HepG2 (cell line): ENCODE results near the gene NME8. TPM values are rescaled to one million over a fixed set of nuclear protein-coding genes. Genes with fewer than 3 reads are reported as not detected.
A peak's percentile ranks its signal among the peaks of the same experiment; 100 is the strongest.

ENCODE experiments used
- CCDC6 ChIP-seq: sonication (generic); formaldehyde crosslinking; IDR thresholded peaks from 2 replicates; pipeline ENCODE4 v1.8.1; 2022; ENCODE audit warnings: mild to moderate bottlenecking, missing genetic modification reagents, moderate library complexity
- FUBP1 ChIP-seq: sonication (generic); formaldehyde crosslinking; IDR thresholded peaks from 2 replicates; pipeline ENCODE4 v1.5.1; 2020; ENCODE audit warnings: missing genetic modification reagents, mild to moderate bottlenecking, borderline replicate concordance
- KDM5B ChIP-seq: sonication (generic); formaldehyde crosslinking; IDR thresholded peaks from 2 replicates; pipeline ENCODE4 v1.4.0; 2020; ENCODE audit warnings: missing genetic modification reagents, mild to moderate bottlenecking, borderline replicate concordance
- KDM6A ChIP-seq: IDR thresholded peaks from 2 replicates; pipeline ENCODE4 v1.6.1; 2016; ENCODE audit warnings: low read depth
- MED1 ChIP-seq: sonication (generic); formaldehyde crosslinking; IDR thresholded peaks from 2 replicates; pipeline ENCODE4 v1.4.0; 2020; ENCODE audit warnings: missing genetic modification reagents
- MEIS2 ChIP-seq: sonication (generic); formaldehyde crosslinking; IDR thresholded peaks from 2 replicates; pipeline ENCODE4 v1.9.0; 2021; ENCODE audit warnings: mild to moderate bottlenecking, missing genetic modification reagents
- POGK ChIP-seq: sonication (generic); formaldehyde crosslinking; conservative IDR thresholded peaks from 2 replicates; pipeline ENCODE4 v1.8.0; 2022; ENCODE audit warnings: mild to moderate bottlenecking, moderate library complexity, missing genetic modification reagents
- RNF2 ChIP-seq: fragments of 450-650 bp; conservative IDR thresholded peaks from 2 replicates; pipeline ENCODE4 v1.6.1; 2016; ENCODE audit warnings: low read depth
- SMYD3 ChIP-seq: sonication (generic); formaldehyde crosslinking; IDR thresholded peaks from 2 replicates; pipeline ENCODE4 v1.8.1; 2023; ENCODE audit warnings: mild to moderate bottlenecking, missing genetic modification reagents
- SSRP1 ChIP-seq: IDR thresholded peaks from 2 replicates; pipeline ENCODE4 v1.6.1; 2016; ENCODE audit warnings: control low read depth
- ZNF383 ChIP-seq: sonication (generic); formaldehyde crosslinking; IDR thresholded peaks from 2 replicates; pipeline ENCODE4 v1.4.0; 2020; ENCODE audit warnings: missing genetic modification reagents, mild to moderate bottlenecking, borderline replicate concordance
- ZNF468 ChIP-seq: sonication (generic); formaldehyde crosslinking; IDR thresholded peaks from 2 replicates; pipeline ENCODE4 v1.8.0; 2022; ENCODE audit warnings: mild to moderate bottlenecking, moderate library complexity, missing genetic modification reagents
- ZNF564 ChIP-seq: sonication (generic); formaldehyde crosslinking; IDR thresholded peaks from 2 replicates; pipeline ENCODE4 v1.8.1; 2023; ENCODE audit warnings: mild to moderate bottlenecking, missing genetic modification reagents
- ZNF720 ChIP-seq: sonication (generic); formaldehyde crosslinking; IDR thresholded peaks from 2 replicates; pipeline ENCODE4 v1.4.0; 2020; ENCODE audit warnings: missing genetic modification reagents
- polyA plus RNA-seq, 8 experiments: library from polyadenylated mRNA; depleted of rRNA in 3 of 8; stranded (reverse) in 7 of 8; unstranded in 1 of 8; fragments of >200 nt; fragmentation: Illumina TruSeq in 4 of 8; extraction: Trizol in 4 of 8; gene quantifications; 2 replicates each; pipeline versions ENCODE4 v1.2.1 to v1.2.3, GENCODE V29; 2011 to 2016; ENCODE audit warnings: low read depth in 4 of 8, missing spikeins in 1 of 8, mixed read lengths in 1 of 8; ENCODE audit not compliant: insufficient read depth in 1 of 8
- total RNA-seq, 5 experiments: library from RNA; depleted of rRNA; stranded (reverse); fragments of >200 nt; fragmentation: Illumina TruSeq; extraction: Trizol; gene quantifications; 2 replicates each; pipeline ENCODE4 v1.2.3, GENCODE V29; 2016; ENCODE audit warnings: low read depth in 1 of 5
- TF ChIP-seq, protein P1 (sequence below): sonication (generic); formaldehyde crosslinking; IDR thresholded peaks from 2 replicates; pipeline ENCODE4 v1.4.0; 2020; ENCODE audit warnings: mild to moderate bottlenecking, missing genetic modification reagents
- TF ChIP-seq, protein P2 (sequence below): sonication (generic); formaldehyde crosslinking; IDR thresholded peaks from 2 replicates; pipeline ENCODE4 v1.4.0; 2020; ENCODE audit warnings: mild to moderate bottlenecking, missing genetic modification reagents

The NME8 gene
- total and polyA plus RNA-seq, 2 of the 13 experiments (the other 11 are each of a cell fraction or from before 2014, with no cell fraction given), result not detected

DNA sequence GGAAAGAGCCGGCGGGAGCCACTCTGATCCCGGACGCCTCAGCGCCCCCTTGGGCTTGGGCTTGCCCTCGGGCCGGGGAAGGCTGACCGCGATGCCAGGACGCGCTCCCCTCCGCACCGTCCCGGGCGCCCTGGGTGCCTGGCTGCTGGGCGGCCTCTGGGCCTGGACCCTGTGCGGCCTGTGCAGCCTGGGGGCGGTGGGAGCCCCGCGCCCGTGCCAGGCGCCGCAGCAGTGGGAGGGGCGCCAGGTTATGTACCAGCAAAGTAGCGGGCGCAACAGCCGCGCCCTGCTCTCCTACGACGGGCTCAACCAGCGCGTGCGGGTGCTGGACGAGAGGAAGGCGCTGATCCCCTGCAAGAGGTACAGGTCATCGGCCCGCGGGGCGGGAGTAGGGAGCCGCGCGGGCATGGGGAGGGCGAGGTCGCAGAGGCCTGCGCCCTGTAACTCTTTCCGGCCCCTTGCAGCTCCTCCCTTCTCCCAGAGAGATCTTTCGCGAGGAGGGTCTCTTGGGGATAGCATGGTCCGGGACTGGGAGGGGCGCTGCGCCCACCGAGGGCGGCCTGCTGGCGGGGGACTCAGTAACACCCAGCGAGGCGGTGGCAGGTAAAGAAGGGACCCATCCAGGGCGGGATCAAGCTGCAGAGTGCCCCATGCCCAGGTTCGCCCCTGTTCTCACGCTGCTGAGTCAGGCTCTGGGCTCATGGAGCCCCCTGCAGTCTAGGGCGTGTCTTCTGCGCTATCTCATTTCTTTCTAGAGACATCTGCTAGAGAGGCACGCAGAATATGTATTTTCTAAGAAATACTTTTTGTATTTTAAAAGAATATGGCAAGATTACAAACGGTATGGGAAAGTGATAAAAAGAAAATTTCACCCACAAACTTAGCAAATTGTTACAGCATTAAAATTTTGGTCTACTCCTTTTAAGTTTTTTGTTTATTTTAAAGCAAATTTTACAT is 72.7 kb downstream of the NME8 start (continued):
- TF ChIP-seq, protein P1, sequence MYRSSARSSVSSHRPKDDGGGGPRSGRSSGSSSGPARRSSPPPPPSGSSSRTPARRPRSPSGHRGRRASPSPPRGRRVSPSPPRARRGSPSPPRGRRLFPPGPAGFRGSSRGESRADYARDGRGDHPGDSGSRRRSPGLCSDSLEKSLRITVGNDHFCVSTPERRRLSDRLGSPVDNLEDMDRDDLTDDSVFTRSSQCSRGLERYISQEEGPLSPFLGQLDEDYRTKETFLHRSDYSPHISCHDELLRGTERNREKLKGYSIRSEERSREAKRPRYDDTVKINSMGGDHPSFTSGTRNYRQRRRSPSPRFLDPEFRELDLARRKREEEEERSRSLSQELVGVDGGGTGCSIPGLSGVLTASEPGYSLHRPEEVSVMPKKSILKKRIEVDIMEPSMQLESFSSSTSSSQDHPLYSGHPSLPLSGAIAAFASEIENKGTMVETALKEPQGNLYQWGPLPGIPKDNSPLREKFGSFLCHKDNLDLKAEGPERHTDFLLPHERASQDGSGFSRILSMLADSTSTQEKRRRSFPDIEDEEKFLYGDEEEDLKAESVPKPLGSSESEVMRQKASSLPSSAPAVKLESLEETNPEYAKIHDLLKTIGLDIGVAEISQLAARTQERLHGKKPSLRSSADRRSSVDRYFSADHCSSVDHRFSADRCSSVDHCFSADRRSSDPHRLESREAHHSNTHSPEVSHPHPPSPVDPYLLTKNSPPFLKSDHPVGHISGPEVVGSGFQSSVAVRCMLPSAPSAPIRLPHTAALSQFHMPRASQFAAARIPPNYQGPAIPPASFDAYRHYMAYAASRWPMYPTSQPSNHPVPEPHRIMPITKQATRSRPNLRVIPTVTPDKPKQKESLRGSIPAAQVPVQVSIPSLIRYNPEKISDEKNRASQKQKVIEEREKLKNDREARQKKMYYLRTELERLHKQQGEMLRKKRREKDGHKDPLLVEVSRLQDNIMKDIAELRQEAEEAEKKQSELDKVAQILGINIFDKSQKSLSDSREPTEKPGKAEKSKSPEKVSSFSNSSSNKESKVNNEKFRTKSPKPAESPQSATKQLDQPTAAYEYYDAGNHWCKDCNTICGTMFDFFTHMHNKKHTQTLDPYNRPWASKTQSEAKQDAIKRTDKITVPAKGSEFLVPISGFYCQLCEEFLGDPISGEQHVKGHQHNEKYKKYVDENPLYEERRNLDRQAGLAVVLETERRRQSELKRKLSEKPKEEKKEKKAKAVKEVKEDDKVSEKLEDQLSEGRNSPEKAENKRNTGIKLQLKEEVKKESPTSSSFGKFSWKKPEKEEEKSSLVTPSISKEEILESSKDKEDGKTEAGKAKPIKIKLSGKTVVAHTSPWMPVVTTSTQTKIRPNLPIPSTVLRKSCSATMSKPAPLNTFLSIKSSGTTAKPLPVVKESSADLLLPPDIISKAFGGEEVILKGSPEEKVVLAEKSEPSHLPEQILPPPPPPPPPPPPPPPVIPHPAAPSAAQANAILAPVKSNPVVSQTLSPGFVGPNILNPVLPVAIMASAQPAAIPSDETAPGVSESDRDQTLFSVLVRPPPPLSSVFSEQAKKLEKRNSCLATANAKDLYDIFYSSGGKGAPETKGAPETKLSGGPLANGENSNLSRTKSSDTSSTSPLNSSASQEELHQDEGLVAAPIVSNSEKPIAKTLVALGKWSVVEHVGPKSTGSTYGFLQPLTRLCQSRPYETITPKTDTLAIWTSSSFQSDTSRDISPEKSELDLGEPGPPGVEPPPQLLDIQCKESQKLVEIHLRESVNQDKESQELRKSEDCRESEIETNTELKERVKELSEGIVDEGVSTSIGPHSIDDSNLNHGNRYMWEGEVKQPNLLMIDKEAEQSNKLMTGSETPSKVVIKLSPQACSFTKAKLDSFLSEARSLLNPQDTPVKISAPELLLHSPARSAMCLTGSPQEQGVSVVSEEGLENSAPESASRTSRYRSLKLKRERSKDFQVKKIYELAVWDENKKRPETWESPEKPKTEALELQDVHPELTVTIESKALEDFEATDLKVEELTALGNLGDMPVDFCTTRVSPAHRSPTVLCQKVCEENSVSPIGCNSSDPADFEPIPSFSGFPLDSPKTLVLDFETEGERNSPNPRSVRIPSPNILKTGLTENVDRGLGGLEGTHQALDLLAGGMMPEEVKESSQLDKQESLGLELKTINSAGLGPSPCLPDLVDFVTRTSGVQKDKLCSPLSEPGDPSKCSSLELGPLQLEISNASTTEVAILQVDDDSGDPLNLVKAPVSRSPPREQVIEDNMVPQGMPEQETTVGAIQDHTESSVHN (CRISPR knock-in tag), result 0 out of 2 replicates have a peak, but pooled peaks have one; percentile 24
- TF ChIP-seq, protein P2, sequence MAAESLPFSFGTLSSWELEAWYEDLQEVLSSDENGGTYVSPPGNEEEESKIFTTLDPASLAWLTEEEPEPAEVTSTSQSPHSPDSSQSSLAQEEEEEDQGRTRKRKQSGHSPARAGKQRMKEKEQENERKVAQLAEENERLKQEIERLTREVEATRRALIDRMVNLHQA (CRISPR knock-in tag), result no peak
- TF ChIP-seq ZNF383 (CRISPR knock-in tag) (0 out of 2 replicates have a peak, but pooled peaks have one; percentile 68), MED1 (CRISPR knock-in tag) (peak; percentile 26; the same call in 1 of the 2 replicates), KDM6A (no peak), ZNF564 (no peak), KDM5B (peak; percentile 95), ZNF468 (CRISPR knock-in tag) (no peak), RNF2 (0 out of 2 replicates have a peak, but pooled peaks have one; percentile 28), CCDC6 (CRISPR knock-in tag) (no peak), SMYD3 (CRISPR knock-in tag) (0 out of 2 replicates have a peak, but pooled peaks have one; percentile 47), FUBP1 (CRISPR knock-in tag) (no peak), SSRP1 (no peak), ZNF720 (CRISPR knock-in tag) (no peak), MEIS2 (CRISPR knock-in tag) (peak; percentile 49; the same call in 1 of the 2 replicates), POGK (peak; percentile 38; the same call in 1 of the 2 replicates)
